ENCODE results near the gene FAF2. TPM values are rescaled to one million over a fixed set of nuclear protein-coding genes. Genes with fewer than 3 reads are reported as not detected.

FAF2 gene
- total and polyA plus RNA-seq, 10 of the 15 experiments (the other 5 are each of a cell fraction or from before 2014, with no cell fraction given) = 19.0 to 45.1 (median 35.6) TPM

- intact Hi-C loops (cut with micrococcal nuclease; ENCODE audit: unreplicated experiment) = no loop called here
- Histone ChIP-seq H3K27me3 (replicated peaks in 1 of 2; ENCODE audit: control insufficient read depth in 2 of 2, insufficient read depth in 2 of 2, low read length in 1 of 2) (no peaks in the 10 kb centered on the region), H3K9me3 (replicated peaks; ENCODE audit: control insufficient read depth, insufficient read depth, low read length) (no peaks in the 10 kb centered on the region), H3K27ac (ENCODE audit: control insufficient read depth, insufficient read depth) (no peak overlapping the region), H4K20me1 (ENCODE audit: control insufficient read depth, insufficient read depth) (no peaks in the 10 kb centered on the region), H3K9ac (ENCODE audit: control insufficient read depth, insufficient read depth, low read length) (no peak overlapping the region), H3K79me2 (ENCODE audit: control insufficient read depth, insufficient read depth, low read length) (no peaks in the 10 kb centered on the region; the same call in none of the 2 replicates), H3K36me3 (ENCODE audit: control insufficient read depth in 2 of 2, insufficient read depth in 2 of 2, low read length in 1 of 2) (peaks cover 0 to 2% of the 10 kb centered on the region in 2 experiments; a peak in 1 of 4 replicates), H2AFZ (ENCODE audit: control insufficient read depth, low read depth, low read length) (no peak overlapping the region), H3K4me2 (ENCODE audit: control insufficient read depth, insufficient read depth) (no peak overlapping the region), H3K4me1 (ENCODE audit: control insufficient read depth, insufficient read depth, low read length) (no peaks in the 10 kb centered on the region), H3K4me3 (no peak overlapping the region)
- TF ChIP-seq GATAD2B (conservative IDR thresholded peaks at IDR 0.05; ENCODE audit: low read depth) (no peak), SIX5 (IDR thresholded peaks at IDR 0.05; ENCODE audit: low read depth, low read length, severe bottlenecking) (no peak), SMC3 (IDR thresholded peaks at IDR 0.05; ENCODE audit: borderline replicate concordance, low read length) (no peak), NRF1 (conservative IDR thresholded peaks at IDR 0.05; ENCODE audit: low read depth, low read length) (no peak), ZBED1 (IDR thresholded peaks at IDR 0.05; ENCODE audit: borderline replicate concordance) (no peak), ZBTB4 (CRISPR knock-in tag; IDR thresholded peaks at IDR 0.05) (no peak), CBFB (IDR thresholded peaks at IDR 0.05; ENCODE audit: low read depth) (no peak)
- DNase-seq (ENCODE audit: low read depth, low spot score) = no peak
- SMC1A ChIA-PET (ENCODE audit: uncharacterized antibody, unreplicated experiment) = no interaction called here
- FAIRE-seq = no peak
- CTCF ChIA-PET = interaction anchor here (2.5 kb wide), 1 partner anchor 27 kb away, joined by 6 read pairs; no protein-coding TSS in a partner anchor
- POLR2A ChIA-PET = no interaction called here
- ATAC-seq = no peak
- no TSS peak for BruUV-seq (replicated peaks)
- WGBS (ENCODE audit: insufficient coverage, insufficient replicate concordance, low lambda C conversion rate, missing lambda C conversion rate) = 93% methylated on average over 1 of the region's 1 CpG
- in situ Hi-C loops (cut with MboI) = no loop called here
- RAD21 ChIA-PET (ENCODE audit: unreplicated experiment) = no interaction called here
Measured at GRCh38 chr5:176474476-176474875, 26.3 kb downstream of the FAF2 start.

All from GM12878 (cell line).